GM18870 (cell line): ENCODE results near the gene SPDYC.

Experiments
- ATAC-seq: cut with Tn5 transposase; IDR thresholded peaks from one replicate; pipeline ENCODE4 v1.9.1; 2021; ENCODE audit warnings: moderate library complexity; ENCODE audit not compliant: unreplicated experiment

Gene SPDYC

GRCh38 chr11:65218446-65218845 lies 48.4 kb downstream of the SPDYC start:
- ATAC-seq = no peak

- no peak for ATAC-seq
These were observed 49.8 kb downstream of the SPDYC start for GRCh38 chr11:65219930-65220213.

- ATAC-seq = no peak
These were observed 51.0 kb downstream of the SPDYC start for GRCh38 chr11:65221026-65221425.
